ENCODE results near the gene RAB24. TPM values are rescaled to one million over a fixed set of nuclear protein-coding genes. Genes with fewer than 3 reads are reported as not detected.
A peak's percentile ranks its signal among the peaks of the same experiment; 100 is the strongest.

Gene RAB24
- total RNA-seq, 1 experiment from 2014 or later: 37.6 TPM

DNA sequence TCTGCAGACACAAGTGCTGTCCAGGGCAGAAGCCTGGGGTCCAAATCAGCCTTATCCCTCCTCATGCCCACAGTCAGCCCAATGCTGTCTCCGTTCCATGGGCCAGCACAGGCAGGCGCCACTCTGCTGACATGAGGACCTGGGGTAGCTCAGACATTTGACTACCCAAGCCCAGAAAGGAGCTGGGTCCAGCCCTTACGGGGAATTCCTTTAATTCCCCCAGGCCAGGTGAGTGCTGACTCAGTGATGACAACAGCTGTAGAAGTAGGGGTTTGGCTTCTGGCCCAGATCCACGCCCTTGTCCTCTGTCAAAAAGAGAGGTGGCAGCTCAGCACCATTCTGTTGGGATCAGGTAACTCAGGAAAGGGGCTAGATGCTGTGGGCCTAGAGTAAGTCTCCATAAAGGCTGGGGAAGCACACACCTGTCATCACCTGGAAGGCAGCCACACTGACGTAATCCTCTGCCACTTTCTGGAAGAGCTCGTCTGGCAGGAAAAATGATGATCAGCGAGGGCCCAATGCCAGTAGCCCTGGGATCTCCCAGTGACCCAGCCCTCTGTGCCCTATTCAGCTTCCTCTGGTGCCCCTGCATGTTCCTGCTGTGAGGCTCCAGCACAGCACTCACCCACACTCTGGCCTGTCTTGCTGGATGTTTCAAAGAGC is 1.9 kb downstream of the RAB24 start:
- H3K27ac ChIP-seq: no peak overlapping the region
- no peaks in the 10 kb centered on the region for H3K27me3 ChIP-seq (replicated peaks)
- H3K4me3 ChIP-seq: no peak overlapping the region
- no peak for DNase-seq (ENCODE audit: low read depth in 1 of 2, low spot score in 2 of 2)
- H3K9me3 ChIP-seq (replicated peaks): no peaks in the 10 kb centered on the region
- H3K4me1 ChIP-seq (replicated peaks): peaks cover 45% of the 10 kb centered on the region
- H3K36me3 ChIP-seq: peaks cover 79% of the 10 kb centered on the region

DNA sequence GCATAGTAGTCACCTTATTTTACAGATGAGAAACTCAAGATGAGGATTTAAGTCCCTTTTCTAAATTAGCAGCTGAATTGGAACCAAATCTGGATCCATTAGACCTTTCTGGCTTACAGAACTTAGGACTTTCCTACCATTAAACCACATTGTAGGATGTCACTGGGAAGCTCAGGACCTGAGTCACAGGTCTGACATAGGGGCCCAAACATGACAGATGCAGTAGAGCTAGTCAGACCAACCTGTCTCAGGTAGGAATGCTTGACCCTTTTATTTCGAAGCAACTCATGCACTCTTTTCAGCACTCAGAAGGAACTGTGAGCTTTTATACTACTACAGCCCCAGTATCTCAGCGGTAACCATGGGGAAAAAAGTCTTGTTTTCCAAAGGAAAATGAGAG is 2.6 kb downstream of the RAB24 start:
- peaks cover 45% of the 10 kb centered on the region for H3K4me1 ChIP-seq (replicated peaks)
- H3K4me3 ChIP-seq: no peak overlapping the region
- H3K36me3 ChIP-seq: peaks cover 80% of the 10 kb centered on the region
- no peaks in the 10 kb centered on the region for H3K27me3 ChIP-seq (replicated peaks)
- H3K27ac ChIP-seq: no peak overlapping the region
- H3K9me3 ChIP-seq (replicated peaks): no peaks in the 10 kb centered on the region
- DNase-seq (ENCODE audit: low read depth in 1 of 2, low spot score in 2 of 2): no peak

DNA sequence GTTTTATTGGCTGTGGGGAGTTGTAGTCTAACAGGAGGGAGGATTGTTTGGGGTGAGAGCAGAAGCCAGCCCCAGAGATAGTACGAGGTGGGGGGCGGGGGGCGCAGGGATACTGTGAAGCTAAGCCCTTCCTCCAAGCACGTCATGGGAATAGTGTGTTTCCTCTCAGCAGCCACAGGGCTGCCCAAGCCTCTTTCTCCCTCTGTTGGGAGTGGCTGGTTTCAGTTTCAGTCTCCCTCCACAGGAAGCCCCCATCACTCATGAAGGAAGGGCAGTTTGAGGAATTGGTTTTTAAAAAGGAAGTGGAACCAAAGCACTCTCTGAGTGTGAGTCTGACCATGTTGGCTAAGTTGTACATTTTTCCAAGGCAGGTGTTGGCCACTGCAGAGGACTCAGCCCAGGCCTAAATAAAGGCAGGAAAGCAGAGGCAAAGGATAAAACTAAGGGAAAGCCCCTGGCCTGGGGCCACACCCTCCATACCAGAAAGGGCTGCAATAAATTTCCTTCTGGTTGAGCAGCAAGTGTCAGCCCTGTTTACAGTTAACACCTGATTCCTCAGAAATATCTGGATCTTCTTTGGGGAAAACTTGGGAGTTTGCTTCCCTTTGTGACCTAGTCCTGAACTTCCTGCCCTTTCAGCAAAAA is 3.2 kb downstream of the RAB24 start:
- Histone ChIP-seq H3K27me3 (replicated peaks) (no peaks in the 10 kb centered on the region), H3K36me3 (peaks cover 80% of the 10 kb centered on the region), H3K4me3 (no peak overlapping the region), H3K4me1 (replicated peaks) (peaks cover 41% of the 10 kb centered on the region), H3K27ac (peak overlapping the region; percentile 49), H3K9me3 (replicated peaks) (no peaks in the 10 kb centered on the region)
- DNase-seq (ENCODE audit: low read depth in 1 of 2, low spot score in 2 of 2): peak; percentile 79 to 82

DNA sequence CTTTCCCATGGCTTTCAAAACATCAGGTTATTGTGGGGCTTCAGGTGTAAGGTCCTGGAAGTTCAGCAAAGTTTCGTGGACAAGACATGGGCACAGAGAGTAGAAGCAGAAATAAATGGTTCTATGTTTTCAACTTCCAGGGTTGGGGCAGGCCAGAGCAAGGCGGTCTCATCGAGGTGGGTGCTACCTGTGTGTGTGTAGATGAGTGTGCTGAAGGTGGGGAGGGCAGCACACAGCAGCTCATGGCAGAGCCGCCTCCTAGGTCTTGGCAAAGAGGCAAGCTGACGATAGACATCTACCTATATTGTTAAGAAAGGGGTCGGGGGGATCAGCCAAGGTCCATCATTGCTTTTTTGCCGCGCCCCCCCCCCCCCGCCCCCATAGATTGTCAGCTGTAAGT is 3.8 kb downstream of the RAB24 start:
- no peak overlapping the region for H3K4me3 ChIP-seq
- peaks cover 80% of the 10 kb centered on the region for H3K36me3 ChIP-seq
- H3K27ac ChIP-seq: no peak overlapping the region

DNA sequence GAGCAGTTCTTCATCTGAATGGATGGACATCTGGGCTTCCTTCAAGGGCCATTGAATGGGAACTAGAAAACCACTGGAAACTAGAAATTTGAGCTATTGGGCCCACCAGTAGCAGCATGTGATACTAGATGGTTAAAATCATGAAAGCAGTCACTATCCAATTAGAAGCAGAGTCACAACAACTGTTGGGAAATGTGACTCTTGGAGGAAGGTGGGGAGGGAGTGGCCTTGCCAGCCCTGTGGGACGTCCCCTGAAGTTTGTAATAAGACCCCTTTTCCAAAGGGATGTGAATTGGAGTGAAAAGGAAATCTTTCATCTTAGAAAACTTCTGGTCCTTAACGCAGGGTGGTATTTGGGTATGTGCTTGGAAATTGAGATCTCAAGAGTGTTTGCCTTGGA is 5.6 kb downstream of the RAB24 start:
- Histone ChIP-seq H3K9me3 (replicated peaks) (no peaks in the 10 kb centered on the region), H3K4me1 (replicated peaks) (peaks cover 29% of the 10 kb centered on the region), H3K4me3 (no peak overlapping the region), H3K27me3 (replicated peaks) (no peaks in the 10 kb centered on the region), H3K27ac (no peak overlapping the region), H3K36me3 (peaks cover 79% of the 10 kb centered on the region)
- no peak for DNase-seq (ENCODE audit: low read depth in 1 of 2, low spot score in 2 of 2)

More for the DNA sequence above, 3.8 kb downstream of the RAB24 start:
- Histone ChIP-seq H3K9me3 (replicated peaks) (no peaks in the 10 kb centered on the region), H3K27me3 (replicated peaks) (no peaks in the 10 kb centered on the region), H3K4me1 (replicated peaks) (peaks cover 36% of the 10 kb centered on the region)
- no peak for DNase-seq (ENCODE audit: low read depth in 1 of 2, low spot score in 2 of 2)

DNA sequence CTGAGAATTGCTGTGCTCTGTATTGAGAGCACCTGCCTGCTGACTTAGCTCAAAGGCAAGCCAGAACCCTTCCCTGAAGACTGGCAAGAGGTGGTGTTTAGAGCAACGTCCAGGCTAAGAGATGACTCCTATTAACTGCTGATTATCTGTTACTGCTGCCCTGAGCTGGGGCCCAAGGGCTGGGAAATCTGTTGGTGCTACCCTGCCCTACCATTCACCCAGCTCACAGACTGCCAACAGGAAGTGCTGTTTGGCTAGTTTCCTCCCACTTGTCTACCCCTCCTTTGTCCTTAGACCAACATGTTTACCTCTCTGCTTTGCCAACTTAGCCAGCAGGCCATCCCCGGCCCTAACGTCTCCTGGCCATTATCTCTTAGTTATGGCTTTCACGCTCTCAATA is 6.9 kb downstream of the RAB24 start:
- Histone ChIP-seq H3K4me3 (no peak overlapping the region), H3K27me3 (replicated peaks) (no peaks in the 10 kb centered on the region), H3K4me1 (replicated peaks) (peaks cover 16% of the 10 kb centered on the region), H3K9me3 (replicated peaks) (no peaks in the 10 kb centered on the region), H3K36me3 (peaks cover 81% of the 10 kb centered on the region), H3K27ac (no peak overlapping the region)
- no peak for DNase-seq (ENCODE audit: low read depth in 1 of 2, low spot score in 2 of 2)

DNA sequence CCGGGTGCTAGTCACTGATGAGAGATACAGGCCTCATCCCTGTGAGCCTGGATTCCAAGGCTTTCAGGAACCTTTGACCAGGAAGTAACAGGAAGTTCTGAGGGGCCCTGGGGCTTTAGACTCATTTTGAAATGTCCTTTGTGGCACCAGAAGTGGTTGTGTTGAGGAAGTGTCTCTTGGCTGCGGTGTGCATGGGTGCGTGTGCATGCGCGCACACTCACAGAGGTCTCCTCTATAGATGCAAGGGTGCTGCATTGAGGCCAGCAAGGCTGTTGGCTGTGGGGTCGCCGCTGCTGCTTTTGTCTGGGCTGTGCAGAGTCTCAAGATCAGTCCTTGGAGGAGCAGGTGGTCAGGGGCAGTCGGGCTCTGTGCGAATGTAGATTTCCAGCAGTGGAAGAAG is 7.6 kb downstream of the RAB24 start:
- no peak overlapping the region for H3K4me3 ChIP-seq
- H3K36me3 ChIP-seq: peaks cover 79% of the 10 kb centered on the region
- no peaks in the 10 kb centered on the region for H3K27me3 ChIP-seq (replicated peaks)
- no peak for DNase-seq (ENCODE audit: low read depth in 1 of 2, low spot score in 2 of 2)
- H3K4me1 ChIP-seq (replicated peaks): peaks cover 10% of the 10 kb centered on the region
- no peak overlapping the region for H3K27ac ChIP-seq
- no peaks in the 10 kb centered on the region for H3K9me3 ChIP-seq (replicated peaks)

DNA sequence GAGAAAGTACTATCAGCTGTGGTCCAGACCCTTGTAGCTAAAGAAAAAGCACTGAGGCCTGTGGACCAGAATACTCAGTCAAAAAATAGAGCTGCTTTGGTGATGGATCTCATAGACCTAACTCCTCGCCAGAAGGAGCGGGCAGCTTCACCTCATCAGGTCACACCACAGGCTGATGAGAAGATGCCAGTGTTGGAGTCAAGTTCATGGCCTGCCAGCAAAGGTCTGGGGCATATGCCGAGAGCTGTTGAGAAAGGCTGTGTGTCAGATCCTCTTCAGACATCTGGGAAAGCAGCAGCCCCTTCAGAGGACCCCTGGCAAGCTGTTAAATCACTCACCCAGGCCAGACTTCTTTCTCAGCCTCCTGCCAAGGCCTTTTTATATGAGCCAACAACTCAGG is 8.9 kb downstream of the RAB24 start:
- Histone ChIP-seq H3K27ac (no peak overlapping the region), H3K36me3 (peaks cover 79% of the 10 kb centered on the region)

DNA sequence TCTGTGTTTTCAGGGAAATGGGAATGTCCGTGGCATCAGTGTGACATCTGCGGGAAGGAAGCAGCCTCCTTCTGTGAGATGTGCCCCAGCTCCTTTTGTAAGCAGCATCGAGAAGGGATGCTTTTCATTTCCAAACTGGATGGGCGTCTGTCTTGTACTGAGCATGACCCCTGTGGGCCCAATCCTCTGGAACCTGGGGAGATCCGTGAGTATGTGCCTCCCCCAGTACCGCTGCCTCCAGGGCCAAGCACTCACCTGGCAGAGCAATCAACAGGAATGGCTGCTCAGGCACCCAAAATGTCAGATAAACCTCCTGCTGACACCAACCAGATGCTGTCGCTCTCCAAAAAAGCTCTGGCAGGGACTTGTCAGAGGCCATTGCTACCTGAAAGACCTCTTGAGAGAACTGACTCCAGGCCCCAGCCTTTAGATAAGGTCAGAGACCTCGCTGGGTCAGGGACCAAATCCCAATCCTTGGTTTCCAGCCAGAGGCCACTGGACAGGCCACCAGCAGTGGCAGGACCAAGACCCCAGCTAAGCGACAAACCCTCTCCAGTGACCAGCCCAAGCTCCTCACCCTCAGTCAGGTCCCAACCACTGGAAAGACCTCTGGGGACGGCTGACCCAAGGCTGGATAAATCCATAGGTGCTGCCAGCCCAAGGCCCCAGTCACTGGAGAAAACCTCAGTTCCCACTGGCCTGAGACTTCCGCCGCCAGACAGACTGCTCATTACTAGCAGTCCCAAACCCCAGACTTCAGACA is 9.5 kb downstream of the RAB24 start:
- H3K36me3 ChIP-seq: peaks cover 78% of the 10 kb centered on the region
- no peaks in the 10 kb centered on the region for H3K27me3 ChIP-seq (replicated peaks)
- H3K4me1 ChIP-seq (replicated peaks): no peaks in the 10 kb centered on the region
- H3K27ac ChIP-seq: no peak overlapping the region
- no peak overlapping the region for H3K4me3 ChIP-seq
- no peak for DNase-seq (ENCODE audit: low read depth in 1 of 2, low spot score in 2 of 2)
- no peaks in the 10 kb centered on the region for H3K9me3 ChIP-seq (replicated peaks)

More for the DNA sequence above, 8.9 kb downstream of the RAB24 start:
- Histone ChIP-seq H3K27me3 (replicated peaks) (no peaks in the 10 kb centered on the region), H3K4me1 (replicated peaks) (no peaks in the 10 kb centered on the region), H3K4me3 (no peak overlapping the region), H3K9me3 (replicated peaks) (no peaks in the 10 kb centered on the region)
- DNase-seq (ENCODE audit: low read depth in 1 of 2, low spot score in 2 of 2): no peak

DNA sequence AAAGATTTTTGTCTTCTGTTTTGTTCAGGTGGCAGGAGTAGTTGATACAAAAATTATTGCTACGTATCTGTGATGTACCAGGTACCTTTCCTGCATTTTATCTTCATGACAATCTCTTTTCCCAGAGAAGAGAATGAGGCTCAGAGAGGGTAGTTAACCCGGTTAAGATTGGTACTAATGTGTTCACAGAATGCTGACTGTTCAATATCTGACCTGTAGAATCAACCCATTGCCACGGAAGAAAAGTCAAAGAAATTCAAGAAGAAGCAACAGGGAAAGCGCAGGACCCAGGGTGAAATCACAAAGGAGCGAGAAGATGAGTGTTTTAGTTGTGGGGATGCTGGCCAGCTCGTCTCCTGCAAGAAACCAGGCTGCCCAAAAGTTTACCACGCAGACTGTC is 11.8 kb downstream of the RAB24 start:
- H3K9me3 ChIP-seq (replicated peaks): no peaks in the 10 kb centered on the region
- H3K4me1 ChIP-seq (replicated peaks): no peaks in the 10 kb centered on the region
- H3K27me3 ChIP-seq (replicated peaks): no peaks in the 10 kb centered on the region
- DNase-seq (ENCODE audit: low read depth in 1 of 2, low spot score in 2 of 2): no peak
- peaks cover 86% of the 10 kb centered on the region for H3K36me3 ChIP-seq
- H3K27ac ChIP-seq: no peak overlapping the region
- no peak overlapping the region for H3K4me3 ChIP-seq

DNA sequence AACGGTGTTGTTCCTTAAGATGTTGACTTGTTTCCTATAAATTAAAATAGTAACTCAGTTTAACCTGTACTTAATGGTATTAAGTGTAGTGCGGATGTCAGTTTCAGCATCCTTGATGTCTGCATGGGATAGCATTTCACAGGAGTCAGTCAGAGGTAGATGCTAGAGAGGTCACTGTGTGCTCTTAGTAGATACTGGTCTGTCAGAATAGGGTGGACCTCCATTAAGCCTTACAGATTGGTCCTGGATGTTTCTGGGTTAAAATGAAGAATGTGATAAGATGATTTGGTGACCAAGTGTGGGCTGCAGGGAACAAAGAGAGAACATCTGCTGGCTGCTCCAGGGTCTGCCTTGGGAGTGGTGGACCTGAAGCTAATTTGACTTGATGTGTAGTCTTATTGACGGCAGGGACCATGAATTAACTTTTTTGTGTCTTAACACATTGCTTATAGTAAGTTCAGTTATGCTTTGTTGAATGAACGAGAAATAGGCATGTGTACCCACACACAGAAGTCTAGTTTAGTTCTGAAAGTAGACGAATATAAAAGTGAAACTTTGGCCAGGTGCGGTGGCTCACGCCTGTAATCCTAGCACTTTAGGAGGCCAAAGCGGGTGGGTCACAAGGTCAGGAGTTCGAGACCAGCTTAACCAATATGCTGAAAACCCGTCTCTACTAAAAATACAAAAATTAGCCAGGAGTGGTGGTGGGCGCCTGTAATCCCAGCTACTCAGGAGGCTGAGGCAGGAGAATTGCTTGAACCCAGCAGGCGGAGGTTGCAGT is 12.5 kb downstream of the RAB24 start:
- Histone ChIP-seq H3K27ac (no peak overlapping the region), H3K4me3 (no peak overlapping the region), H3K27me3 (replicated peaks) (no peaks in the 10 kb centered on the region), H3K36me3 (peaks cover 87% of the 10 kb centered on the region), H3K4me1 (replicated peaks) (no peaks in the 10 kb centered on the region), H3K9me3 (replicated peaks) (no peaks in the 10 kb centered on the region)
- no peak for DNase-seq (ENCODE audit: low read depth in 1 of 2, low spot score in 2 of 2)

DNA sequence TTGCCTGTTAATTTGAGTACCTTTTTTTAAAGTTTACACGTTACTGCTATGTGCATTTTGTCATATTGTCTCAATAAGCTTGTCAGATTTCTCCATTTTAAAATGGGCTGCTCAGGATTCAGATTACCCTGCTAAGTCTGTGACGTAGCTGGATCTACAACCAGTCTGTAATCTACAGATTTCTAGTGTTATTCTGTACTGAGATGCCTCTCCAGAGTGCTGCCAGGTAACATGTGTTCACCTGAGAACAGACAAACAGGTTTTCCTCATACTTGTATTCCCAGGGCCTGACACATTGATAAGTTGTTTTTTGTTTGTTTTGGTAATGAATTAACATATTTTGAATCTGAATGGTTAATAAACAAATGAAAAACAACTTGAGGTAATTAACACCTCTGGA is 15.3 kb downstream of the RAB24 start:
- H3K27me3 ChIP-seq (replicated peaks): no peaks in the 10 kb centered on the region
- no peaks in the 10 kb centered on the region for H3K4me1 ChIP-seq (replicated peaks)
- no peak for DNase-seq (ENCODE audit: low read depth in 1 of 2, low spot score in 2 of 2)
- H3K4me3 ChIP-seq: no peak overlapping the region
- H3K9me3 ChIP-seq (replicated peaks): no peaks in the 10 kb centered on the region
- no peak overlapping the region for H3K27ac ChIP-seq
- H3K36me3 ChIP-seq: peaks cover 83% of the 10 kb centered on the region

DNA sequence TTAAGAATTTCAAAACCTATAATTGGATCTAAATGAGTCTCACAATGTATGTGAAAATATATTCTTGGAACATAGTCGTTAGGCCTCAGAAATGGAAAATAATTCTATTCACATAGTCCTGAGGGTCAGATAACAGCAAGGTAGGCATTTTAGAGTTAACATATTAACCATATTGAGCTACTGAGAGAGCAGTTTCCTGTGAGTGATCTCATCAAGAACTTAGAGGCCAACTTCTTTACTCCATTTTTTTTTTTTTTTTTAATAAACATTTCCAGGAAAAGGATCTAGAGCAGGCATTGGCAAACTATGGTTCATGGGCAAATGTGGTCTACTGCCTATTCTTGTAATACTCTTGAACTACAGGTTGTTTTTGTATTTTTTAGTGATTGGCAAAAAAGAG is 26.6 kb downstream of the RAB24 start:
- H3K27ac ChIP-seq: no peak overlapping the region
- no peak overlapping the region for H3K4me3 ChIP-seq
- no peaks in the 10 kb centered on the region for H3K9me3 ChIP-seq (replicated peaks)
- H3K4me1 ChIP-seq (replicated peaks): no peaks in the 10 kb centered on the region
- no peaks in the 10 kb centered on the region for H3K27me3 ChIP-seq (replicated peaks)
- peaks cover 76% of the 10 kb centered on the region for H3K36me3 ChIP-seq
- DNase-seq (ENCODE audit: low read depth in 1 of 2, low spot score in 2 of 2): no peak

All from SJSA1 (cell line).